GM21576 (cell line): ENCODE data around the gene ANKRD44.

Source experiments
- ATAC-seq: cut with Tn5 transposase; IDR thresholded peaks from one replicate; pipeline ENCODE4 v1.9.1; 2021; ENCODE audit warnings: mild to moderate bottlenecking, moderate library complexity; ENCODE audit not compliant: unreplicated experiment

Gene ANKRD44

DNA sequence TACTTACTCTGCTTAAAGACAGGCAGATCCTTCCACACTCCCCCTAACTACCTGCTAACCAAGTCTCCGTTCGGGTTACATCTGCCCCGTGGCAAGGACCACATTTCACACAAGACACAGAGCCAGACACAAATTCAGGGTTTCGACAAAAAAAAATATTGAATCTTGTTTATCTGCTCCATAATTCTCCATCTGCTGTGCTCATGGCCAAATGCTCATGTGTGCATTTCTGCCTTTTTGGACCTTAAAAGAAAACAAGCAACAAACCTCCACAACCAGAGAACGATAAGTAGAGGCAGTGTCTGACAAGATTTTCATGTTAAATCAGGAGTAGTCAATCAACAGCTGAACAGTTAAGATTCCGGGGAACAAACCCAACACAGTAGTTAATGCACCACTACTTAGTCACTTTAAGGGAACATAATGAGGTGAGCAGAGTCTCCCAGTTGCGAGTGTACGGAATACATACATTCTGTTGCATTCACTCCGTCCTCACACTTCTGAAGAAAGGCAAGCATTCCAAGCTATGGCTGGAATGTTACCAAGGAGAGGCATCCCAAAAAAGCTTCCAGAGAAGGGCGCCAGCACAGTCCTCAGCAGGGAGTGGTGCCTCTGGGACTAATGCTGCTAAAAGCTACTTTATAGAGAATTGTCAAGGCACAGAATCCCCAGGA lies 121.0 kb downstream of the ANKRD44 start:
- ATAC-seq: no peak

GRCh38 chr2:197185676-197186075 lies 124.9 kb downstream of the ANKRD44 start:
- no peak for ATAC-seq

DNA sequence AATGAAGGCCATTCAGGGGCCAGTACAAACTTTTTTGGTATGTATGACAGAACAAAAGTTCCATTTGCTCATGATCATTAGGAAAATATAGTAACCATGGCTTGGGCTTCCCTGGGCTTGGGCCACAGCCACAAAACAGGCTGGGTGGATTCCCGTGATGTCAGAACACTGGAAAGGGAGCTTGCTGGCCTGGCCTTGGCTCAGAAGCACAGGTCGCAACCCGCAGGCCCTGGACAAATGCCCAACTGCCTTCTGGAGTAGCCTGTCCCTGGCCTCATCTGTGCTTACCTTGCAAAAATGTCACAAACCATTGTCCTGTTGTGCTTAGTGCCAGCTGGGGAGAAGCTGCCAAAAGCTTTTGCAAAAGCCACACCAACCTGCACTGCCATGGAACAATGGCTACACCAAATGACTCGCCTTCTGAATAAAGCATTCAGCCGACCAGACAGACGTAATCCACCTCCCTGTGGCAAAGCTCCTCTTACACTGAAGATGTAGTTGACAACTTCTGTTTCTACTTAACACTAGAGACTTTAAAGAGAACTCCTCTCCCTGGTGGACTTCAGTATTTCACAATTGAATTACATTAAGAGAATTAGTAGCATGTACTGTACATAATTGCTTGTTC lies 125.5 kb downstream of the ANKRD44 start:
- no peak for ATAC-seq

- no peak for ATAC-seq
Measured at GRCh38 chr2:197183355-197183754, 127.2 kb downstream of the ANKRD44 start.

DNA sequence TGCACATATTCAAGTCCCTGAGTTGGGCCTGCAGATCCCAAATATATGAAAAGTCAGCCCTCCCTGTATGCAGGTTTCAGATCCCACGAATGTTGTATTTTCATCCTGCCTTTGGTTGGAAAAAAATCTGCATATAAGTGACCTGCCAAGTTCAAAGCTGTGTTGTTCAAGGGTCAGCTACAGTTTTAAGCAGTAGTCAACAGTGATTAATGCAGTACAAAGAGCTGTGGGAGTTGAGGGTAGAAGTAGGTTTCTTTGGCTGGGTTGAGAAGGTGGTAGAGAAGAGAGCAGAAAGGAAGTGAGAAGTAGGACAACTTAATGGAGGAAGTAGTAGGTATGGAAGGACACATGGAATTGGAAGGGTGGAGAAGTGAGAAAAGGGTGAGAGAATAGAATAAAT lies 127.9 kb downstream of the ANKRD44 start:
- ATAC-seq: no peak

DNA sequence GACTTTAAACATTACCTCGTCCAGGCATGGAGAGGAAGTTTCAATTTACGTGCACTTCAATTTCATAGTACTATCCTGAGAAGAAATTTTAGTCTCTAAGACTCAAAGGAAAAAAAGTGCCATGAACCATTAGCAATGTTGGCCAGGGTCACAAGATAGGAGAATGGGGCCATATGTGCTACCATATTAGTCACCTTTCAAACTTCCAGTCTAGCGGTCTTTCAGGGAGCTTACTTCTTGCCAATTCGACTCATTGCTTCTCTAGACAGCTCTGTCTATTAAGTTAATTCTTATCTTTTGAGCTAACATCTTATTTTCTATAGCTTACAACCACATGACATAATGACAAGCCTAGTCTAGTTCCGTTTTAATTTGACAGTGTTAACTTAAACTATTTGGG lies 129.1 kb downstream of the ANKRD44 start:
- ATAC-seq: no peak

DNA sequence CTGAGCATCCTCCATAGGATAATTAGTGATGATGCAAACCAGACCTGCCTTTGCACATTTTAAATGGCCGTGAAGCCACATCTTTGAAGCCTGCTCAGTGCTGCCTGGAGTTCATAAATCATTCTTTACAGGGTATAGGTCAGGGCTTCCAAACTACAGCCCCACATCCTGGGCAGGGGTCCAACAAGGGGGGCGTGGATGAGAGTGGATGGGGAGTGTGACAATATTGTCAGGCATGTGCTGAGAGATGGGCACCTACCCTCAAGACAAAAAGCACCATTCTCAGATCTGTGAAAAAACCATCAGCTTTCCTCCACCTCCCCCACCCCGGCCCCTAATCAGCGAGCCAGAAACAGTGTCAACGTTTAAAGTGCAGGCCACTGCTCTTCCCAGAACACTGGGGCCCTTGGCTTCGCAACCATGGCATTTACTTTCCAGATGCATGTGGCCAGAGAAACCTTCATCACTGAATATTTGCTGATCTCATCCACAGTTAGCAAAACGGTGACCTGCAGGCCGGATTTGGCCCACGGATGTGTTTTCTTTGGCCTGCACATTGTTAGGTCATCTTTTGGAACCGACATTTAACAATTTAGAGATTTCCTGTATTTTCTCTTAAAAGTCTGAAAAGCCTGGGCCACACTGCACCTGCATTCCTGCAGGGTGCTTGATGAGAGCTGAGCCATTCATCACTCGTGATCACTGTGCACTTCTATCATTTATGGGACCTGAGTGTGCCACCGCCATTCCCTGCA lies 130.7 kb downstream of the ANKRD44 start:
- no peak for ATAC-seq

DNA sequence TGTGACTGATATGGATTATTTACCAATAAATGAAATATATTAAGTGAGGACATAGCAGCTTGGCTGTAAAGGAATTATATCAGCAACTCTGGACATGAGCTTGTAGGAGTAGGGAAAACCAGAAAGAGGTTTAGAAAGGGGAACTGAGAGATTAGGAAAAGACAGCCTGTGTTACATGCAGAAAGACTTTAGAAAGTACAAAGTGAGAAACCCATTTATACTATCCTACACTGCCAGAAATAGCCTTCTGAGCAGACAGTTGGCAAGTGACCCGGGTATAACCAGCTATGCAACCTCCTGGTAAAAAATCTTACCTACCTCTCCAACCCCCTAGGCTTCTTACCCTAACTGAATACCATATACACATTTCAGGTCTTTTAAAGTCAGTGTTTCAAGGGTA lies 134.1 kb downstream of the ANKRD44 start:
- no peak for ATAC-seq

DNA sequence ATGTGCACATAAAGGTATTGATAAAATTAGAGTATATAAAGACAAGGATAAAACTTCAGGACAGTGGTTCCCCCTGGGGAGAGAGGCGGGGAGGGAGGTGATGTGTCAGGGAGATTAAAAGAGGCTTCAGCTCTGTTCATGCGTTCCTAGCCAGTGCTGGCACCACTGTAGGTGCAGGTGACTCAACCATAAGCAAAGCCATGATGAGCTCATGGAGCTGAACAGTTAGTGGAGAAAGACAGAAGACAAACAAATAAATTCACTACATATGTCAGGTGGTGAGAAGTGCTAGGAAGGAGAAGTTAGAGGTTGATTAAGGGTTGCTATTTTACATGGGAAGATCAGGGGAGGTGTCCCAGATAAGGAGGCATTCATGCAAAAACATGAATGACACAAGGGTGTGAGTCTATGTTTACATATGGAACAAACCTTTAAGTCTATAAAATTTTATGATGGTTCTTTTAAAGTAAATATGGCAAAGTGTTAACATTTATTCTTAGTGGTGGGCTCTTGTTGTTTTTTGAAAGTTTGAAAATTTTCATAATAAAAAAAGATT lies 136.0 kb downstream of the ANKRD44 start:
- no peak for ATAC-seq

DNA sequence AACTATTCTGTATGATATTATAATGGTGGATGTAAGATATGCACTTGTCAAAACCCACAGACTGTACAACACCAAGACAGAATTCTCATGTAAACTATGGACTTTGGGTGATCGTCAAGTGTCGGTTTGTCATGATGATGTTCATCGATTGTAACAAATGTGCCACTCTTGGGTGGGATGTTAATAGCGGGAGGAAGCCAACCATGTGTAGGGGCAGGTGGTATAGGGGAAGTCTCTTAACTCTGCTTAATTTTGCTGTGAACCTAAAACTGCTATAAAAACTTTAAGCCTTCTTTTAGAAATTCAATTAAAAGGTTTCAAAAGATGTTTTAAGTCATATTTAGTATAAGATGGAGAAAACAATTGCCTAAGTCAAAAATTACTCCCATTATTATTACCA lies 139.0 kb downstream of the ANKRD44 start:
- ATAC-seq: no peak

DNA sequence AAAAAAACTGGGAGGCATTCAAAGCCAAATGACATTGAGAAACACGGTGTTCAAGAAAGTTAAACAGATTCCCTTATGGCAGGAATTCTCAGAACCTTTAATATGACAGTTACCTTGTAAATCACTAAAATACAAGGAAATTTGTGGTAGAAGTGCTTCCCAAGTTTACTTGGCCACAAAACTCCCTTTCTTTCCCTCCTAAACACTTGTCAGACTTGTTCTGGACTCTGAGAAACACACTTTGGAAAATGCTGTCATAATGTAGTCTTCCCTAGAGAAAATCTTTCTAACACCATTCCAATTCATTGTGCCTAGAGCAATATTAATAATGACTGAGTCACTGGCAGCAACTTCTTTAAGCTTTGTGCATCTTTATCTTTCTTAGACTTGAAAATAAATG lies 140.4 kb downstream of the ANKRD44 start:
- ATAC-seq: no peak

GRCh38 chr2:197168705-197169104 lies 141.9 kb downstream of the ANKRD44 start:
- peak; percentile 83 for ATAC-seq

DNA sequence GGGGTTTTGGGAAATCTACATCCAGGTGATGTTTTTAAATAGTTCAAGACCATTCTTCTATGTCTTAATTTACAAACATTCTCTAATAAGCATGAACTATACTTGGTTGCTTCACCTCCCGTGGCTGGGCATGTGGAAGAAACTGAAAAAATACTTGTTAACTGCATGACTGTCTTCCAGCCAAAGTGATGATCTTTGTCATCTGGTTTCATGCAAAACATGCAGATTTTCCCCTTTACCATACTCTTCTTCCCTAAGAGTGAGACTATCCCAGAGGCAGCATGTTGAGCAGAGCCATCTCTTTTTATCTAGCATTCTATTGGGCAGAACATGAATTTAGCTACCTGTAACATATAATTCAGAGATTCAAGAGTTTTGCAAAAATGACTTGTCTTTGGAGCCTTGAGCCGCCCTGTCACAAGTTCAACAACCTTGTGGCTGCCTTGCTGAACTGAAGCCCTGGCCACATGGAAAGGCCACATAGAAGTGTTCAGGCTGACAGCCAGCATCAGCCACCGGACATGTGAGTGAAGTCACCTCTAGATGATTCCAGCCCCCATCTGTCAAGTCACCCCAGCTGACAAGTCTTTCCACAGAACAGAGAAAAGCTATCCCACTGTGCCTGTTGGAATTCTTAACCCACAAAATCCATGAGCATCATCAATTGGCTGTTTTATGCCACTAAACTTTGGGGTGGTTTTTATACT lies 142.8 kb downstream of the ANKRD44 start:
- no peak for ATAC-seq

DNA sequence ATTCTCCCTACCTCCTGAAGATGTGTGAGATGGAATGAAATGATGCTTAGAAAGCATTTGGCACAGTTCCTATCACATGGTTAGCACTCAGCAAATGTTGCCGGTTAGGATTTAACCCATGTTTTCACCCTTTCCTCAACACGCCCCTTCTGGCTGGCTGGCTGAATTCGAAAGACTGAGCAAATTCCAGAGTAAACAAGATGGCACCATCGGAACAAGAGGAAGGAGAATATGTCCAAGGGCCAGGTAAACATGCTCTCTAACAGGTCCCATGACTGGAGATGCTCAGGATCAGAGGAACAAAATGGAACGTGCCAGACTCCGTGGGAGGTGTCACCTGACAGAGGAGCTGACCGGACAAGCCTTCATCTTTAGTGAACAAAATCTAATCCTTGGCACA lies 145.6 kb downstream of the ANKRD44 start:
- ATAC-seq: no peak

GRCh38 chr2:197164141-197164754 lies 146.3 kb downstream of the ANKRD44 start:
- no peak for ATAC-seq

- ATAC-seq: no peak
Measured at GRCh38 chr2:197163712-197164140, 146.9 kb downstream of the ANKRD44 start.

DNA sequence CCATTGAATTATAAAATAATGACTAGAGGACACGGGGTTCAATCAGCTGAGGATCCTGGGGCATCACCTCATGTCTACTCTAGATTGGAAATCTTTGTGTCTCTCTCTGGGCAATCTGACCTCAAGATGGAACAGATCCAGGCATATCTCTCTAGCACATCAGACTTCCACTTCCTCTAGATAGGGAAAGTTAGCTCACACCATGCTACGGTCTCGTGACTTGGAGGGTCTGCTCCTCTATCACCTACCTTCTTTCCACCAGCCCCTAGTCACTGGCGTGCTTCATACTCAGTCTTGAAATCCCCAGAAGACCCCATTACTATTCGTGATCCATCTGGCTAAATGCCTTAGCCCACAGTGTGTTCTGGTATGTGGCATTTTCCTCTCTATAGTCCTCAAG lies 148.8 kb downstream of the ANKRD44 start:
- ATAC-seq: no peak

- no peak for ATAC-seq
Measured at GRCh38 chr2:197159661-197160211, 150.8 kb downstream of the ANKRD44 start.

DNA sequence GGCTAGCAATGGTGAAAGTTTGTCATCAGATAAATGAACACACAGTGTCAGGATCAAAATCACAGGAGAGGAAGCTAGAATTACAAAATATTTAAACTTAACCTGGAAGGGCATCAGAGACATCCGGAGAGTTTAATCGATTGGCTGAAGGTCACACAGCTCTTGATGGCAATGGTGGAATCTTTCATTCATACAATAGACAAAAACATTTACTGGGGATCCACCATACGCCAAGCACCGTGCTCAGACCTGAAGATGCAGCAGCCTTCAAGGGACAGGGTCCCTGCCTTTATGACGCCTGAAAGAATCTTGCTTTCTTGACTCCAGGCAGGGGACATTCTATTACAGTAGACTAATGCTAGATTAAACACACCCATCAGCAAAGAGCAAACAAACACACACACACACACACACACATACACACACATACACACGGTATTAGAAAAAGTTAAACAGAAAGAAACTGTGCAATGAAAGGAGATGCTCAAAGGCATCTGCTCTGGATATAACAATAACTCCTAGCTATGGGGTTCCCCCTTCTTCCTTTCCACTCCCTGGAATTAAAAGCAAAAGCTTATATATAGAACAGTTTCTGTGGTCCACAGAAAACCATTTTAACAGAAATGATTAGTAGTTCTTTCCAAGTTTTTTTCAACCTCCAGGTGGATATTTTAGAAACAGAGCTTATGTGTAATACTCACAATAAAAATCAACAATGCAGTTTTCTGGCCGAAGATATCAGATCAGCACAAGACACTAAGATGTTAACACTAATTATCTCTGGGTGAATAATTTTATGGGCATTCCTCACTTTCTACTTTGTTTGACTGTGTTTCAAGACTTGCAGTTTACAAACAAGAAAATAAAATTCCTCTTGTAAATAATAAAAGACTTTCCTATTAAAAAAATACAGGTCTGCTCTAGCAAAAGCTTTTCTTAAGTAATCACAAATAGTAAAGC lies 151.7 kb downstream of the ANKRD44 start:
- no peak for ATAC-seq
